ENCODE data around the gene LARP4B. TPM values are rescaled to one million over a fixed set of nuclear protein-coding genes. Genes with fewer than 3 reads are reported as not detected.

The LARP4B gene
- total RNA-seq, 1 donor from 2014 or later, result 31.1 TPM

GRCh38 chr10:816091-816477 lies 115.4 kb downstream of the LARP4B start:
- TF ChIP-seq CTCF (IDR thresholded peaks at IDR 0.05; ENCODE audit: insufficient read depth, low read length, severe bottlenecking), result no peak
- FAIRE-seq, result no peak
- peaks cover 43% of the 10 kb centered on the region for H3K36me3 ChIP-seq (ENCODE audit: control insufficient read depth, insufficient read depth, low read length)
- H3K27me3 ChIP-seq (ENCODE audit: control insufficient read depth, insufficient read depth, low read length), result no peaks in the 10 kb centered on the region
- no peak for DNase-seq (ENCODE audit: low read depth)
- H3K4me3 ChIP-seq (ENCODE audit: low read depth, low read length), result no peak overlapping the region

- no peak for FAIRE-seq
- TF ChIP-seq CTCF (IDR thresholded peaks at IDR 0.05; ENCODE audit: insufficient read depth, low read length, severe bottlenecking), result no peak
- Histone ChIP-seq H3K4me3 (ENCODE audit: low read depth, low read length) (no peak overlapping the region), H3K27me3 (ENCODE audit: control insufficient read depth, insufficient read depth, low read length) (no peaks in the 10 kb centered on the region), H3K36me3 (ENCODE audit: control insufficient read depth, insufficient read depth, low read length) (peaks cover 41% of the 10 kb centered on the region)
- no peak for DNase-seq (ENCODE audit: low read depth)
Measured at GRCh38 chr10:815338-816090, 116.0 kb downstream of the LARP4B start.

GRCh38 chr10:814536-815302 lies 116.8 kb downstream of the LARP4B start:
- Histone ChIP-seq H3K36me3 (ENCODE audit: control insufficient read depth, insufficient read depth, low read length) (peaks cover 41% of the 10 kb centered on the region), H3K27me3 (ENCODE audit: control insufficient read depth, insufficient read depth, low read length) (no peaks in the 10 kb centered on the region), H3K4me3 (ENCODE audit: low read depth, low read length) (no peak overlapping the region)
- FAIRE-seq (peak; percentile 73), DNase-seq (ENCODE audit: low read depth) (no peak)
- no peak for TF ChIP-seq CTCF (IDR thresholded peaks at IDR 0.05; ENCODE audit: insufficient read depth, low read length, severe bottlenecking)

GRCh38 chr10:813286-813685 lies 118.2 kb downstream of the LARP4B start:
- H3K4me3 ChIP-seq (ENCODE audit: low read depth, low read length), result no peak overlapping the region
- peaks cover 35% of the 10 kb centered on the region for H3K36me3 ChIP-seq (ENCODE audit: control insufficient read depth, insufficient read depth, low read length)
- FAIRE-seq (no peak), DNase-seq (ENCODE audit: low read depth) (no peak)
- no peaks in the 10 kb centered on the region for H3K27me3 ChIP-seq (ENCODE audit: control insufficient read depth, insufficient read depth, low read length)
- TF ChIP-seq CTCF (IDR thresholded peaks at IDR 0.05; ENCODE audit: insufficient read depth, low read length, severe bottlenecking), result no peak

GRCh38 chr10:812787-813186 lies 118.7 kb downstream of the LARP4B start:
- FAIRE-seq, result no peak
- H3K27me3 ChIP-seq (ENCODE audit: control insufficient read depth, insufficient read depth, low read length), result no peaks in the 10 kb centered on the region
- H3K36me3 ChIP-seq (ENCODE audit: control insufficient read depth, insufficient read depth, low read length), result peaks cover 35% of the 10 kb centered on the region
- H3K4me3 ChIP-seq (ENCODE audit: low read depth, low read length), result no peak overlapping the region
- no peak for TF ChIP-seq CTCF (IDR thresholded peaks at IDR 0.05; ENCODE audit: insufficient read depth, low read length, severe bottlenecking)
- DNase-seq (ENCODE audit: low read depth), result no peak
